B cell (primary cell): ENCODE results near the gene WFS1. TPM values are rescaled to one million over a fixed set of nuclear protein-coding genes. Genes with fewer than 3 reads are reported as not detected.

Experiments used
- ATAC-seq: fragments of 200-7000 bp; cut with Tn5 transposase; one replicate; pipeline ENCODE4 v1.10.0; 2021; ENCODE audit warnings: low read depth, mild to moderate bottlenecking, moderate number of reproducible peaks, moderate library complexity
- CTCF ChIA-PET: fragments of 350-600 bp; sonication (Branson Sonifier 250); formaldehyde crosslinking; loops from one replicate; lab custom pipeline; 2021; ENCODE audit warnings: antibody characterized with exemption, inconsistent platforms; lab: Charles Lee
- POLR2A ChIA-PET: fragments of 350-600 bp; sonication (Branson Sonifier 250); formaldehyde crosslinking; loops from one replicate; lab custom pipeline; 2021; ENCODE audit warnings: antibody characterized with exemption; lab: Charles Lee
- DNase-seq: peaks from one replicate; pipeline ENCODE4 v3.0.0; 2013
- H2AFZ ChIP-seq: 2 replicates; pipeline ENCODE4 v1.6.1; 2012; ENCODE audit warnings: mild to moderate bottlenecking, low read depth, low read length; ENCODE audit not compliant: insufficient read depth, poor library complexity, severe bottlenecking
- H3K27ac ChIP-seq, 2 donors: 1 replicate in 1 of 2; 2 replicates in 1 of 2; pipeline ENCODE4 v1.5.1; 2012 to 2013; ENCODE audit warnings: low read length in 2 of 2, mild to moderate bottlenecking in 2 of 2, moderate library complexity in 1 of 2
- H3K27me3 ChIP-seq, 4 experiments: fragments of 200-600 bp in 1 of 4; sonication (generic) in 1 of 4; replicated peaks in 1 of 4; 1 replicate in 2 of 4; 2 replicates in 2 of 4; pipeline versions ENCODE4 v1.6.1 to v1.7.0; 2013 to 2016; ENCODE audit warnings: low read length in 3 of 4, mild to moderate bottlenecking in 2 of 4, mixed read lengths in 1 of 4, moderate library complexity in 1 of 4; ENCODE audit not compliant: insufficient read depth in 4 of 4, control insufficient read depth in 3 of 4; ENCODE audit errors: control extremely low read depth in 1 of 4
- H3K36me3 ChIP-seq, 2 experiments: replicated peaks in 1 of 2; 1 replicate in 1 of 2; 2 replicates in 1 of 2; pipeline versions ENCODE4 v1.6.1 to v1.7.1; 2013; ENCODE audit warnings: low read length in 1 of 2; ENCODE audit not compliant: insufficient read depth in 2 of 2, control insufficient read depth in 1 of 2; ENCODE audit errors: control extremely low read depth in 1 of 2, extremely low read depth in 1 of 2
- H3K4me1 ChIP-seq, 2 donors: fragments of 200-600 bp in 1 of 2; sonication (generic) in 1 of 2; 1 replicate in 1 of 2; 2 replicates in 1 of 2; pipeline versions ENCODE4 v1.5.1 to v1.6.1; 2013 to 2017; ENCODE audit warnings: low read length in 2 of 2; ENCODE audit not compliant: control insufficient read depth in 2 of 2, insufficient read depth in 2 of 2
- H3K4me2 ChIP-seq: replicated peaks from 2 replicates; pipeline ENCODE3; 2012; ENCODE audit warnings: mild to moderate bottlenecking, low read depth, low read length; ENCODE audit not compliant: poor library complexity, severe bottlenecking
- H3K4me3 ChIP-seq, 5 experiments: fragments of 200-600 bp in 1 of 5; sonication (generic) in 1 of 5; 1 replicate in 3 of 5; 2 replicates in 2 of 5; pipeline versions ENCODE4 v1.5.1 to v1.7.0; 2011 to 2016; ENCODE audit warnings: low read length in 4 of 5, mild to moderate bottlenecking in 4 of 5, low read depth in 2 of 5, control low read depth in 1 of 5, moderate library complexity in 1 of 5; ENCODE audit not compliant: insufficient read depth in 1 of 5; ENCODE audit errors: control extremely low read depth in 1 of 5, extremely low read depth in 1 of 5
- H3K79me2 ChIP-seq: fragments of 200-600 bp; sonication (generic); one replicate; pipeline ENCODE4 v1.6.0; 2016; ENCODE audit warnings: low read length; ENCODE audit not compliant: control insufficient read depth, insufficient read depth
- H3K9ac ChIP-seq: fragments of 200-600 bp; sonication (generic); 2 replicates; pipeline ENCODE4 v1.6.1; 2017; ENCODE audit warnings: mild to moderate bottlenecking, low read length, moderate library complexity
- H3K9me3 ChIP-seq, 3 donors: one replicate each; pipeline versions ENCODE4 v1.6.1 to v1.7.1; 2013; ENCODE audit warnings: low read length in 2 of 3; ENCODE audit not compliant: control insufficient read depth in 2 of 3, insufficient read depth in 1 of 3; ENCODE audit errors: control extremely low read depth in 1 of 3
- H4K20me1 ChIP-seq: 2 replicates; pipeline ENCODE4 v1.6.0; 2012; ENCODE audit warnings: mild to moderate bottlenecking, low read length; ENCODE audit not compliant: insufficient read depth, control insufficient read depth, poor library complexity, severe bottlenecking
- H3K27ac Mint-ChIP-seq: one replicate; pipeline ENCODE4 v1.8.0; 2021; ENCODE audit warnings: mixed read lengths
- H3K27me3 Mint-ChIP-seq: one replicate; pipeline ENCODE4 v1.8.0; 2021; ENCODE audit warnings: mixed read lengths
- H3K4me1 Mint-ChIP-seq: one replicate; pipeline ENCODE4 v1.8.0; 2021; ENCODE audit warnings: mixed read lengths
- H3K4me3 Mint-ChIP-seq: one replicate; pipeline ENCODE4 v1.8.0; 2021; ENCODE audit warnings: mixed read lengths
- H3K9me3 Mint-ChIP-seq: one replicate; pipeline ENCODE4 v1.8.0; 2022; ENCODE audit warnings: mixed read lengths; ENCODE audit not compliant: insufficient read depth
- CTCF ChIP-seq: fragments of 200-600 bp; IDR thresholded peaks from one replicate; pipeline ENCODE4 v1.8.0; 2022; ENCODE audit warnings: antibody characterized with exemption, mild to moderate bottlenecking
- EZH2 ChIP-seq: IDR thresholded peaks from 2 replicates; pipeline ENCODE4 v1.6.1; 2012; ENCODE audit warnings: borderline replicate concordance, low read depth, mild to moderate bottlenecking, moderate library complexity, low read length; ENCODE audit not compliant: insufficient read depth, poor library complexity, severe bottlenecking
- WGBS: methylation state at CpG from one replicate; pipeline ENCODE4 v1.1.5; 2013; ENCODE audit warnings: missing lambda C conversion rate; ENCODE audit not compliant: insufficient coverage; 5-methylcytosine and 5-hydroxymethylcytosine counted together
- intact Hi-C: fragments of 100-400 bp; cut with micrococcal nuclease; formaldehyde crosslinking; loops from one replicate; pipeline ENCODE4 v1.10.0; 2022
- polyA plus RNA-seq: library from polyadenylated mRNA; depleted of rRNA; stranded (reverse); fragments of >200 nt; gene quantifications from 2 replicates; pipeline ENCODE4 v1.2.3, GENCODE V29; 2012
- total RNA-seq, 2 donors: library from RNA; stranded (reverse); fragments of 120-200 nt in 1 of 2; gene quantifications; 1 replicate in 1 of 2; 2 replicates in 1 of 2; pipeline versions ENCODE4 v1.2.3 to v1.2.4, GENCODE V29; 2013 to 2022

WFS1 gene
- total and polyA plus RNA-seq, 2 donors (not counting 1 experiment from before 2014, with no cell fraction given): 5.8 to 6.7 TPM

DNA sequence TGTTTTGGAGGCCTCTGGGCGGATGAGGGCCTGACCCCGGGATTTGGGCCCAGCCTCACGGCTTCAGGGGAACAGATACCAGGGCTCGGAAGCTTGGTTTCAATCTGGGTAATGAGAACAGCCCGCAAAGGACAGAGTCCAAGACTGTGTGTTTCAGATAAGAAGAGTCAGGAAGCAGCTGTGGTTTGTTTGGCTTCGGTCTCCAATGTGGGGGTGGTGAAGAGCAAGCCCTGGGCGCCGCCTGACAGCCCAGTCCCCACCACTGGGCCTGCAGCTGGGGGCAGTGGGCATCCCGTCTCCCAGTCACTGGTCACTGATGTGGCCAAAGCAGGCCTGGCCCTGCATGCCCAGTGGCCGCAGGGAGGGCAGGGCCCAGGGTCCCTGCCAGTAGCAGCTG is 9.1 kb downstream of the WFS1 start:
- Histone ChIP-seq H2AFZ (no peak overlapping the region), H3K4me2 (no peak overlapping the region), H3K9ac (no peak overlapping the region), H3K27me3 (no peaks in the 10 kb centered on the region), H3K4me1 (peaks cover 0 to 10% of the 10 kb centered on the region in 2 donors), H3K27ac (no peak overlapping the region), H3K4me3 (no peak overlapping the region), H4K20me1 (no peaks in the 10 kb centered on the region), H3K79me2 (no peaks in the 10 kb centered on the region), H3K9me3 (no peaks in the 10 kb centered on the region), H3K36me3 (no peaks in the 10 kb centered on the region)
- Mint-ChIP-seq H3K27me3 (peaks cover 3% of the 10 kb centered on the region), H3K4me3 (no peak overlapping the region), H3K9me3 (no peaks in the 10 kb centered on the region), H3K4me1 (peaks cover 3% of the 10 kb centered on the region), H3K27ac (no peak overlapping the region)
- POLR2A ChIA-PET: no interaction called here
- ATAC-seq: no peak
- no peak for DNase-seq
- no peak for TF ChIP-seq EZH2
- TF ChIP-seq CTCF: no peak
- 6% methylated on average over 9 of the region's 10 CpGs for WGBS
- intact Hi-C loops: no loop called here
- CTCF ChIA-PET: interaction anchor here (1.5 to 2.5 kb wide), 3 partner anchors 28 to 51 kb away, joined by 4 to 9 read pairs (median 5); no protein-coding TSS in a partner anchor

DNA sequence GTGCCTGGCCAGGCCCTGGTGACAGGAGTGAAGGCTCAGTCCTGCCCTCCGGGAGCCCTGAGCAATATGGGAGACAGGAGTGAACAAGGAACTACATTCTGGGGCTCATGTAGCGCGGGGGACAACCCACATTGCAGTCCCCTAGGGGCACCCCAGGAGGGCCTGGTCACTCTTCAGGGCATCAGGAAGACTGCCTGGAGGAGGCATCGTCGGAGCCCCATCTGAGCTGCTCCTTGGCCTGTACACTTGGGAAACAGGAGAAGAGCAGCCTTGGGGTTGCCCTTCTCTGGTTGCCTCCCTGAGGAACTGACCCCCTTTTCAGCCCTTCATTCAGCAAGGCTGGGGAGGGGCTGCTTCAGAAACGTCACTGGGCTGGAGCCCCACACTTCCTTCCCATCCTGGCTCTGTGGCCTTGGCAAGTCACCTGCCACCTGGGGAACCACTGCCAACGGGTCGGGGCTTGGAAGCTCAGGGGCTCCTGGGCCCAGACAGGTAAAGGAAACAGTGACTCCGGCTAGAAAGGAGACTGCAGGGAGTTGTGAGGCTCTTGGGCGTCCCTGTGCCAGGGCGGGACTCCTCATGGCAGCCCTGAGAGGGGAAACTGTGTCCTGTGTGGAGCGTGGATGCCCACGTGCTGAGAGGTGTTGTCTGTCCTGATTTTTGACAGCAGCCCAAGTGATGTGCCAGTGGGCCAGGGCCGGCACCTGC is 10.1 kb downstream of the WFS1 start:
- intact Hi-C loops: no loop called here
- peaks cover 3% of the 10 kb centered on the region for H3K4me1 Mint-ChIP-seq
- no peaks in the 10 kb centered on the region for H3K79me2 ChIP-seq
- ATAC-seq: no peak
- H3K9ac ChIP-seq: no peak overlapping the region
- H3K27me3 Mint-ChIP-seq: peaks cover 3% of the 10 kb centered on the region
- H3K4me3 ChIP-seq: no peak overlapping the region
- no peaks in the 10 kb centered on the region for H3K36me3 ChIP-seq
- no peak overlapping the region for H3K4me2 ChIP-seq
- H3K27ac ChIP-seq: no peak overlapping the region
- H3K4me1 ChIP-seq: peaks cover 0 to 10% of the 10 kb centered on the region in 2 donors
- no peak for DNase-seq
- H3K4me3 Mint-ChIP-seq: no peak overlapping the region
- H2AFZ ChIP-seq: no peak overlapping the region
- no peaks in the 10 kb centered on the region for H3K27me3 ChIP-seq
- ChIA-PET CTCF (interaction anchor here (1.5 to 2.5 kb wide), 3 partner anchors 29 to 50 kb away, joined by 4 to 9 read pairs (median 5); no protein-coding TSS in a partner anchor), POLR2A (no interaction called here)
- TF ChIP-seq CTCF: no peak
- no peak for TF ChIP-seq EZH2
- H4K20me1 ChIP-seq: no peaks in the 10 kb centered on the region
- 86% methylated on average over 14 of the region's 14 CpGs for WGBS
- no peaks in the 10 kb centered on the region for H3K9me3 Mint-ChIP-seq
- no peaks in the 10 kb centered on the region for H3K9me3 ChIP-seq
- no peak overlapping the region for H3K27ac Mint-ChIP-seq
